GM12801 (cell line): ENCODE data around the gene ATOX1.

Experiments used
- TF ChIP-seq, protein P1 (sequence below): IDR thresholded peaks from one replicate; pipeline ENCODE4 v1.5.1; 2011; ENCODE audit warnings: control low read depth; ENCODE audit not compliant: insufficient read length; ENCODE audit errors: extremely low read depth

The ATOX1 gene

DNA sequence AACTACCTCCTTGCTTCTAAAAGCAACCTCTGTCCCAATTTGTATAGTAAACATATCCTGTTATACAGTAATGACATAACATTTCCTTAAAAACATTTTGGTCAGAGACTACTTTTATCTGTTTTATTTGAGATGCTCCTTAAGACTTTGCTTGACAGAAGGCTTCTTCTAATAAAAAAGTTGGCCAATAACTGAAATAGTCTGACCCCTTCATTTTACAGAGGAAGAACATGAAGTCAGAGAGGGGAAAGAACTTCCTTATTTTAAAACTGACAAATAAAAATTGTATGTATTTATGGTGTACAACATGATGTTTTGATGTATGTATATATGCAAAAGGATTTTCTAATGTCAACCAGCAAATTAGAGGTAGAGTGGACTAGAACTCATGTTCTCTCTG, 35.9 kb downstream of the ATOX1 start:
- TF ChIP-seq, protein P1, sequence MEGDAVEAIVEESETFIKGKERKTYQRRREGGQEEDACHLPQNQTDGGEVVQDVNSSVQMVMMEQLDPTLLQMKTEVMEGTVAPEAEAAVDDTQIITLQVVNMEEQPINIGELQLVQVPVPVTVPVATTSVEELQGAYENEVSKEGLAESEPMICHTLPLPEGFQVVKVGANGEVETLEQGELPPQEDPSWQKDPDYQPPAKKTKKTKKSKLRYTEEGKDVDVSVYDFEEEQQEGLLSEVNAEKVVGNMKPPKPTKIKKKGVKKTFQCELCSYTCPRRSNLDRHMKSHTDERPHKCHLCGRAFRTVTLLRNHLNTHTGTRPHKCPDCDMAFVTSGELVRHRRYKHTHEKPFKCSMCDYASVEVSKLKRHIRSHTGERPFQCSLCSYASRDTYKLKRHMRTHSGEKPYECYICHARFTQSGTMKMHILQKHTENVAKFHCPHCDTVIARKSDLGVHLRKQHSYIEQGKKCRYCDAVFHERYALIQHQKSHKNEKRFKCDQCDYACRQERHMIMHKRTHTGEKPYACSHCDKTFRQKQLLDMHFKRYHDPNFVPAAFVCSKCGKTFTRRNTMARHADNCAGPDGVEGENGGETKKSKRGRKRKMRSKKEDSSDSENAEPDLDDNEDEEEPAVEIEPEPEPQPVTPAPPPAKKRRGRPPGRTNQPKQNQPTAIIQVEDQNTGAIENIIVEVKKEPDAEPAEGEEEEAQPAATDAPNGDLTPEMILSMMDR, result no peak

DNA sequence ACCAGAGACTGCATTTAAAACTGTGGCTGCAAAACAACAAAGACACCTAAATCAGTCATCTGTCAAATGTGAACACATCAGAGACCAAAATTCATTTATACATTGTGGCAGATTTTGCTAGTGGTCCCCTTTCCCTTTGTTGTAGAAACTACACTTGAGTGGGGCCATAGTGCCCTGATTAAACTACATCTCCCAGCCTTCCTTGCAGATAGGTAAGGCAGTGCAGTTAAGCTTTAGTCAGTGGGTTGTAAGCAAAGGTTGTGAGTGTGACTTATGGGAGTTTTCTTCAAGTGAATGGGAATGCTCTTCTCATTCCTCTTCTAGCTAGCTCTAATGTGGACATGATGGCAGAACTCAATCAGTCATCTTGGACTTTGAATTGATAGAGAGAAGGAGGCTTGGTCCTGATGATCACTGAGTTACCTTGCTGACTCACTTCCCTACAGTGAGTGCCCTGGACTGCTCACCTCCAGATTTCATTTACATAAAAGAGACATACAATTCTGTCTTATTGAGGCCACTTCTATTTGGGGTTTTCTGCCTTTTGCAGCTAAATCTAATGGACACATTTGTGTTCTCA, 36.5 kb downstream of the ATOX1 start:
- TF ChIP-seq, protein P1, result no peak

DNA sequence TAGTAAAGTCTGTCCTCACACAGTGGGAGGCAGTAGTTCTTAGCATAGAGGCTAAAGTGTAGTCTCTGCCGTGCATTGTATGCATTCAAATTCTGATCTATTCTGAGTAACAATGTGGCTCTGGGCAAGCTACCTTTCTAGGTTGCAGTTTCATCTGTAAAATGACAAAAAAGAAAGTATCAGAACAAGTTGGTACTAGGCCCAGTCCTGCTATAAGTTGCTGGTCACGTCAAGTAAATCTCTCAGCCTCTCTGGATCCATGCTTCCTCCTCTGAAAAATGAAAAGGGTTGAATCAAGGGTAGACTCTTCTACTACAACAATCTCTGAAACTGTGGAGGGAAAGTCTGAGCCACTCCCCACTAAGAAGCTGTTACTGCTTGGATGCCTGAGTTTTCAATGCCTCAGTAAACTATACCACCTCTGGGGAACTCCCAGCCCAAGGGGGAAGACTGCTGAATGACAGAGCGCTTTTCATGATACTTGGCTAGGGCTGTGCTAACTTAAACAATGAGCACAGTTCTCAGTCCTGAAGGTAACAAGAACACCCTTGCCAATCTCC, 37.3 kb downstream of the ATOX1 start:
- TF ChIP-seq, protein P1, result no peak

DNA sequence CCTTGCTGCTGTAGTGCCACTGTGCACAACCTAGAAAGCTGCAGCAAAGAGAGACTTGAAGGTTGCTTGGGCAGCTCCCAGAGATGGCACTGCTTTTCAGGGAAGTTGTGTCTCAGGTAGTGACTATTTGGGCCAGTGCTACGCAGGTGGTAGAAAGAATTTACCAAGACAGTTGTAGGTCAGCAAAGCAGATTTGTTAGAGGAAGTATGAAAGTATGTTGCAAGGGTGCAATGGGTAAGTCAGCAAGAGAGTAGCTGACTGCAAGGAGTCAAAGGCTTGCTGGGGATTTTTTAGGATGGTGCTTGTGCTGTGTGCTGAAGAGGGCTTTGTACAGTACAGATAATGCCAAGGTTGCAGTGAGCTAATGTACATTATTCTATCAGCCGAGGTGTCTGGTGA, 38.2 kb downstream of the ATOX1 start:
- TF ChIP-seq, protein P1, result no peak

DNA sequence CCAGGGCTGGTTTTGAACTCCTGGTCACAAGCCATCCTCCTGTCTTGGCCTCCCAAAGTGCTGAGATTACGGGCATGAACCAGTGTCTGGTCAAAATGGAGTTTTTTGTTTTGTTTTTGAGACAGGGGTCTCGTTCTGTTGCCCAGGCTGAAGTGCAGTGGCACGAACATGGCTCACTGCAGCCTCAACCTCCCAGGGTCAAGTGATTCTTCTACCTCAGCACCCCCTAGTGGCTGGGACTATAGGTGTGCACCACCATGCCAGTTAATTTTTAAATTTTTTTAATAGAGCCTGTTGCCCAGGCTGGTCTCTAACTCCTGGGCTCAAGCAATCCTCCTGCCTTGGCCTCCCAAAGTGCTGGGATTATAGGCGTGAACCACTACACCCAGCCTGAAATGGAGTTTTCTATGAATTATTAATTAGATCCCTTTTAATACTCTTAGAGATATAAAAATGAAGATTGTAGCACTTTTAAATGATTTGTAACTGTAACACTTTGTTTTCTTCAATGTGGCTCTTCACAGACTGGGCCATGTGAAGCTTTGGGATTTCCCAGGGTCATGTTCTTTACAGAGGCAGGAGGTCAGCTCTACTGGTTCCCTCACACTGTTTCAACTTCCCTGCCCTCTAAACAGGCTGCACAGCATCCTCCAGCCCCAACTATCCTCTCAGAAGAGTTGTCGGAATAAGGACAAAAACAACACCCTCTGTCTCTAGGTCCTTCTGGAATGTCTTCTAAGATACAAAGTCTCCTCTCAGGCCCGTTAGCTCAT, 39.0 kb downstream of the ATOX1 start:
- TF ChIP-seq, protein P1, result no peak

DNA sequence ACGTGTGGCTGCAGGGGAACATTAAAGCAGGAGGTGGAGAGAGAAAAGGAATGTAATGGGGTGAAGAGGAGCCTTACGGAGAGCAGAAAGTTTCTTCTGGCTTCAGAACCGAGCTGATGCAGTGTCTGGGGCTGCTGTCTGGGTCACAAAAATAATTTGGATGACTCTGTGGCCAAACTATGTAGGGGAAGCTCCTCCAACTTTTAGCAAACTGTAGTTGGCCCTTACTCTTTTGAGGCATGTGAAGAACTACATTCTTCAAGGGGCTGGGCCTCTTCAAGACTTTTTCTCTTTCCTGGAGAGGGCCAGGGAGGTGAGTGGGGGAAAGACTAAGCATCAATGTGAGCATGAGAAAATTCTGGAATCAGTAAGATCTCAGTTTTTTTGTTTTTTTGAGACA, 39.8 kb downstream of the ATOX1 start:
- TF ChIP-seq, protein P1, result no peak

DNA sequence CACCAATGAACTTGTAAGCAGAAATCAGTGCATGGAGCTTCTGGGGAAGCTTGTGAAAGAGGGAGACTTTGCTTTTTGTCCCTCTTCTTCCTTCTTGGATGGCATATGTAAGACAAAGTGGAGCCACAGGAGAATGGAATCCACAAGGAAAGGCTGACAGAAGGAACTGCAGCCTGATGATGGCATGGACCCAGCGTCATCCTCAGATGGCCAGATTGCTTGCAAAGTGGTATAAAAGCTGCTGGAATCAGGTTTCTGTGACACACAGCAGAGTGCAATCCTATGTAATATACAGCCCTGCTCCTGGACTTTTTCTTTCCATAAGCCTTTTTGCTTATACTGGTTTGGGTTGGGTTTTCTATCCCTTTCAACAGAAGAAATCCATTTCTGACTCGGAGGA, 40.3 kb downstream of the ATOX1 start:
- TF ChIP-seq, protein P1, result no peak
